CD14-positive monocyte (primary cell): Measurements from ENCODE around the gene BOC. TPM values are rescaled to one million over a fixed set of nuclear protein-coding genes. Genes with fewer than 3 reads are reported as not detected.

Experiments used
- DNase-seq, 3 donors: peaks; one replicate each; pipeline ENCODE4 v3.0.0-alpha.2; 2011 to 2022
- H2AFZ ChIP-seq: 2 replicates; pipeline ENCODE4 v1.6.0; 2012; ENCODE audit warnings: mild to moderate bottlenecking, low read depth, low read length, inconsistent platforms; ENCODE audit not compliant: insufficient read depth, poor library complexity, severe bottlenecking
- H3K27ac ChIP-seq, 2 donors: 1 replicate in 1 of 2; 2 replicates in 1 of 2; pipeline ENCODE4 v1.5.1; 2012 to 2013; ENCODE audit warnings: low read length in 2 of 2, control low read depth in 1 of 2, inconsistent platforms in 1 of 2, low read depth in 1 of 2, mild to moderate bottlenecking in 1 of 2
- H3K27me3 ChIP-seq, 2 donors: one replicate each; pipeline versions ENCODE4 v1.6.0 to v1.6.1; 2011 to 2013; ENCODE audit warnings: low read length in 2 of 2; ENCODE audit not compliant: control insufficient read depth in 2 of 2, insufficient read depth in 2 of 2
- H3K36me3 ChIP-seq, 2 donors: replicated peaks in 1 of 2; 1 replicate in 1 of 2; 2 replicates in 1 of 2; pipeline versions ENCODE4 v1.5.1 to v1.6.1; 2012 to 2013; ENCODE audit warnings: low read length in 2 of 2, control low read depth in 1 of 2, inconsistent platforms in 1 of 2, mild to moderate bottlenecking in 1 of 2; ENCODE audit not compliant: insufficient read depth in 2 of 2, control insufficient read depth in 1 of 2
- H3K4me1 ChIP-seq, 2 donors: 1 replicate in 1 of 2; 2 replicates in 1 of 2; pipeline versions ENCODE4 v1.5.1 to v1.6.1; 2012 to 2013; ENCODE audit warnings: low read length in 2 of 2, control low read depth in 1 of 2, inconsistent platforms in 1 of 2, mild to moderate bottlenecking in 1 of 2, moderate library complexity in 1 of 2; ENCODE audit not compliant: insufficient read depth in 2 of 2, control insufficient read depth in 1 of 2
- H3K4me2 ChIP-seq: replicated peaks from 2 replicates; pipeline ENCODE3; 2012; ENCODE audit warnings: low read length, moderate library complexity, mild to moderate bottlenecking; ENCODE audit not compliant: poor library complexity, severe bottlenecking; ENCODE audit errors: extremely low read depth
- H3K4me3 ChIP-seq, 3 experiments: fragments of 200-600 bp in 1 of 3; sonication (generic) in 1 of 3; replicated peaks in 1 of 3; 1 replicate in 2 of 3; 2 replicates in 1 of 3; pipeline ENCODE4 v1.5.1; 2011 to 2013; ENCODE audit warnings: low read length in 3 of 3, mild to moderate bottlenecking in 3 of 3, control low read depth in 2 of 3, low read depth in 2 of 3, inconsistent platforms in 1 of 3, moderate library complexity in 1 of 3
- H3K79me2 ChIP-seq: 2 replicates; pipeline ENCODE4 v1.6.0; 2012; ENCODE audit warnings: mild to moderate bottlenecking, control low read depth, inconsistent platforms, low read length, moderate library complexity; ENCODE audit not compliant: insufficient read depth
- H3K9ac ChIP-seq: 2 replicates; pipeline ENCODE4 v1.6.0; 2017; ENCODE audit warnings: low read length, mild to moderate bottlenecking; ENCODE audit not compliant: insufficient read depth, poor library complexity, severe bottlenecking
- H3K9me3 ChIP-seq, 2 donors: replicated peaks in 1 of 2; 1 replicate in 1 of 2; 2 replicates in 1 of 2; pipeline versions ENCODE4 v1.5.1 to v1.6.1; 2012 to 2013; ENCODE audit warnings: low read length in 2 of 2, control low read depth in 1 of 2; ENCODE audit not compliant: control insufficient read depth in 1 of 2, insufficient read depth in 1 of 2
- H4K20me1 ChIP-seq: 2 replicates; pipeline ENCODE4 v1.6.0; 2012; ENCODE audit warnings: mild to moderate bottlenecking, low read length, control low read depth, moderate library complexity; ENCODE audit not compliant: insufficient read depth
- H3K27ac Mint-ChIP-seq, 7 donors: one replicate each; pipeline ENCODE4 v1.8.0; 2020; ENCODE audit warnings: mild to moderate bottlenecking in 7 of 7, mixed read lengths in 7 of 7, moderate library complexity in 6 of 7, inconsistent platforms in 2 of 7
- H3K27me3 Mint-ChIP-seq, 3 donors: one replicate each; pipeline ENCODE4 v1.8.0; 2021 to 2022; ENCODE audit warnings: low read depth in 3 of 3, mild to moderate bottlenecking in 3 of 3, mixed read lengths in 3 of 3, moderate library complexity in 3 of 3, inconsistent platforms in 1 of 3
- H3K36me3 Mint-ChIP-seq, 2 donors: one replicate each; pipeline ENCODE4 v1.8.0; 2020; ENCODE audit warnings: mixed read lengths in 2 of 2, inconsistent platforms in 1 of 2, mild to moderate bottlenecking in 1 of 2
- H3K4me1 Mint-ChIP-seq: one replicate; pipeline ENCODE4 v1.8.0; 2020; ENCODE audit warnings: mild to moderate bottlenecking, mixed read lengths
- H3K4me3 Mint-ChIP-seq, 2 donors: one replicate each; pipeline ENCODE4 v1.8.0; 2020; ENCODE audit warnings: mild to moderate bottlenecking in 2 of 2, mixed read lengths in 2 of 2, moderate library complexity in 1 of 2
- H3K9me3 Mint-ChIP-seq, 7 donors: one replicate each; pipeline ENCODE4 v1.8.0; 2020 to 2022; ENCODE audit warnings: mixed read lengths in 7 of 7, mild to moderate bottlenecking in 6 of 7, moderate library complexity in 6 of 7, inconsistent platforms in 2 of 7
- WGBS: methylation state at CpG from one replicate; pipeline ENCODE4 v1.1.5; 2013; ENCODE audit warnings: missing lambda C conversion rate; ENCODE audit not compliant: insufficient coverage; 5-methylcytosine and 5-hydroxymethylcytosine counted together
- intact Hi-C, 2 donors: fragments of 100-400 bp; cut with micrococcal nuclease; formaldehyde crosslinking; loops; one replicate each; pipeline versions ENCODE4 v1.15.0 to v1.15.1; 2023
- polyA plus RNA-seq, 3 donors: library from polyadenylated mRNA; depleted of rRNA in 1 of 3; unstranded in 2 of 3; stranded (reverse) in 1 of 3; fragments of 300-500 nt in 2 of 3; fragments of >200 nt in 1 of 3; fragmentation: Illumina TruSeq in 2 of 3; gene quantifications; 1 replicate in 2 of 3; 2 replicates in 1 of 3; pipeline ENCODE4 v1.2.3, GENCODE V29; 2012 to 2021
- TF ChIP-seq, protein P1 (sequence below): fragments of 200-600 bp; IDR thresholded peaks from one replicate; pipeline ENCODE4 v1.8.0; 2022; ENCODE audit warnings: antibody characterized with exemption, mild to moderate bottlenecking

The BOC gene
- polyA plus RNA-seq, 3 donors: not detected

DNA sequence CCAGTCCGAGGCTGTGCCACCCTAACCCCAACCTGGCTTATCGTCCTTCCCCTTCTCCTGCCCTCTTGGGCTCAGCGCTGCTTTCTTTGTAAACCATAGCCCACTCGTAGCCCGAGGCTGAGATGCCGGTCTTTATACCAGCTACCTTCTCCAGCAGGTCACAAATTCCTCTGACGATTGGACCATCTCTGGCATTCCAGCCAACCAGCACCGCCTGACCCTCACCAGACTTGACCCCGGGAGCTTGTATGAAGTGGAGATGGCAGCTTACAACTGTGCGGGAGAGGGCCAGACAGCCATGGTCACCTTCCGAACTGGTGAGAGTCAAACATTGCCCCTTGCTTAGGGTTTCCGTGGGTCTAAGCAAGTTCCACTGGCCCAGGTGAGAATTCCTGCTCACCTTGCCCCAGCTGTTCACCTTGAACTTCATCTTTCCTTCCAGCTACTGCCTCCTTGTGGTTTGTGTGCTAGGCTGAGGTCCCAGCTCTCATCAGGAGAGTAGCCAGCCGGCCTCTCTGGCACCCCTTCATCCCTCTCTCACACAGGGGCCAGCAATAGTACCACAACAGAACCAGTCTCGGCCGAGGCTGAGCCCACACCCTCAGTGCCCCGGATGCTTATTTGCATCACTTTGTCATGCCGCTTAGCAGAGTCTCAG, 66.7 kb downstream of the BOC start:
- TF ChIP-seq, protein P1, sequence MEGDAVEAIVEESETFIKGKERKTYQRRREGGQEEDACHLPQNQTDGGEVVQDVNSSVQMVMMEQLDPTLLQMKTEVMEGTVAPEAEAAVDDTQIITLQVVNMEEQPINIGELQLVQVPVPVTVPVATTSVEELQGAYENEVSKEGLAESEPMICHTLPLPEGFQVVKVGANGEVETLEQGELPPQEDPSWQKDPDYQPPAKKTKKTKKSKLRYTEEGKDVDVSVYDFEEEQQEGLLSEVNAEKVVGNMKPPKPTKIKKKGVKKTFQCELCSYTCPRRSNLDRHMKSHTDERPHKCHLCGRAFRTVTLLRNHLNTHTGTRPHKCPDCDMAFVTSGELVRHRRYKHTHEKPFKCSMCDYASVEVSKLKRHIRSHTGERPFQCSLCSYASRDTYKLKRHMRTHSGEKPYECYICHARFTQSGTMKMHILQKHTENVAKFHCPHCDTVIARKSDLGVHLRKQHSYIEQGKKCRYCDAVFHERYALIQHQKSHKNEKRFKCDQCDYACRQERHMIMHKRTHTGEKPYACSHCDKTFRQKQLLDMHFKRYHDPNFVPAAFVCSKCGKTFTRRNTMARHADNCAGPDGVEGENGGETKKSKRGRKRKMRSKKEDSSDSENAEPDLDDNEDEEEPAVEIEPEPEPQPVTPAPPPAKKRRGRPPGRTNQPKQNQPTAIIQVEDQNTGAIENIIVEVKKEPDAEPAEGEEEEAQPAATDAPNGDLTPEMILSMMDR: no peak
- Mint-ChIP-seq H3K27me3 (peaks cover 2 to 8% (median 3%) of the 10 kb centered on the region in 3 donors), H3K9me3 (peaks cover 0 to 2% (median 0%) of the 10 kb centered on the region in 7 donors), H3K4me1 (peaks cover 21% of the 10 kb centered on the region), H3K36me3 (no peaks in the 10 kb centered on the region), H3K4me3 (no peak overlapping the region), H3K27ac (peak overlapping the region in 1 of 7 donors; percentile 18)
- Histone ChIP-seq H4K20me1 (no peaks in the 10 kb centered on the region), H3K79me2 (no peaks in the 10 kb centered on the region), H3K4me3 (no peak overlapping the region), H3K4me2 (no peak overlapping the region), H3K9me3 (no peaks in the 10 kb centered on the region), H3K27ac (no peak overlapping the region), H2AFZ (no peak overlapping the region), H3K36me3 (no peaks in the 10 kb centered on the region), H3K9ac (no peak overlapping the region), H3K27me3 (no peaks in the 10 kb centered on the region), H3K4me1 (peaks cover 23% of the 10 kb centered on the region in 2 donors)
- intact Hi-C loops: no loop called here
- DNase-seq: no peak
- whole genome bisulfite sequencing: 98% methylated on average over 11 of the region's 17 CpGs

DNA sequence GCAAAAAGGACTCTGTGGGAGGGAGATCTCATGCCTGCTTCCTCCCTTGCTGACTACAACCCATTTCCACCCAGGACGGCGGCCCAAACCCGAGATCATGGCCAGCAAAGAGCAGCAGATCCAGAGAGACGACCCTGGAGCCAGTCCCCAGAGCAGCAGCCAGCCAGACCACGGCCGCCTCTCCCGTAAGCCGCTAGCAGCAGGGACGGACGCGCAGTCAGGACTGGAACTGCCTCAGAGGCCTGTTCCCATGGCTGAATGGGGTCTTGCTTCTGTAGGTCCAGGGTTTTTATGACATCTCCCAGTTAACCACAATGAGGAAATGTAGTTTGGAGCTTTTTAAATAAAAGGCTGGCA, 67.2 kb downstream of the BOC start:
- Histone ChIP-seq H3K4me2 (no peak overlapping the region), H3K9ac (no peak overlapping the region), H3K4me1 (peaks cover 23% of the 10 kb centered on the region in 2 donors), H3K36me3 (no peaks in the 10 kb centered on the region), H2AFZ (no peak overlapping the region), H4K20me1 (no peaks in the 10 kb centered on the region), H3K9me3 (no peaks in the 10 kb centered on the region), H3K4me3 (no peak overlapping the region), H3K79me2 (no peaks in the 10 kb centered on the region), H3K27me3 (no peaks in the 10 kb centered on the region), H3K27ac (no peak overlapping the region)
- Mint-ChIP-seq H3K4me3 (no peak overlapping the region), H3K36me3 (no peaks in the 10 kb centered on the region), H3K27me3 (peaks cover 2 to 10% (median 3%) of the 10 kb centered on the region in 3 donors), H3K27ac (no peak overlapping the region), H3K4me1 (peaks cover 21% of the 10 kb centered on the region), H3K9me3 (peaks cover 0 to 2% (median 0%) of the 10 kb centered on the region in 7 donors)
- no peak for DNase-seq
- intact Hi-C loops: no loop called here
- 94% methylated on average over 8 of the region's 11 CpGs for WGBS
- TF ChIP-seq, protein P1: no peak
